ENCODE results near the gene PTPN11.

GRCh38 chr12:112514456-112514855 lies 95.7 kb downstream of the PTPN11 start:
- no peak for TF ChIP-seq POLR2A (IDR thresholded peaks at IDR 0.05; ENCODE audit: low read length)
- TF ChIP-seq GATA1 (IDR thresholded peaks at IDR 0.05; ENCODE audit: low read depth, low read length): no peak

Measured in erythroblast (primary cell).